NCI-H748 (cell line): ENCODE measurements around the gene APMAP.
A peak's percentile ranks its signal among the peaks of the same experiment; 100 is the strongest.

Source experiments
- DNase-seq: peaks from one replicate; lab custom pipeline; 2025; ENCODE audit not compliant: unreplicated experiment; lab: John Stamatoyannopoulos, UW

The APMAP gene

GRCh38 chr20:24969186-24970029 lies 23.1 kb downstream of the APMAP start:
- no peak for DNase-seq

- DNase-seq, result no peak
Measured at GRCh38 chr20:24968278-24968800, 24.2 kb downstream of the APMAP start.

- DNase-seq, result no peak
Measured at GRCh38 chr20:24966317-24967012, 26.1 kb downstream of the APMAP start.

- DNase-seq, result no peak
Measured at GRCh38 chr20:24965065-24965919, 27.3 kb downstream of the APMAP start.

- no peak for DNase-seq
Measured at GRCh38 chr20:24964506-24964840, 28.1 kb downstream of the APMAP start.

GRCh38 chr20:24963672-24964505 lies 28.7 kb downstream of the APMAP start:
- no peak for DNase-seq

GRCh38 chr20:24962510-24962909 lies 30.0 kb downstream of the APMAP start:
- DNase-seq, result no peak

GRCh38 chr20:24962182-24962492 lies 30.4 kb downstream of the APMAP start:
- no peak for DNase-seq

- peak; percentile 34 for DNase-seq
Measured at GRCh38 chr20:24961384-24962181, 31.0 kb downstream of the APMAP start.

- peak; percentile 49 for DNase-seq
Measured at GRCh38 chr20:24960861-24961260, 31.7 kb downstream of the APMAP start.

- no peak for DNase-seq
Measured at GRCh38 chr20:24960302-24960801, 32.2 kb downstream of the APMAP start.

GRCh38 chr20:24959591-24960301 lies 32.8 kb downstream of the APMAP start:
- no peak for DNase-seq

- DNase-seq, result no peak
Measured at GRCh38 chr20:24958506-24959385, 33.8 kb downstream of the APMAP start.

- DNase-seq, result no peak
Measured at GRCh38 chr20:24957326-24958016, 35.1 kb downstream of the APMAP start.

GRCh38 chr20:24956001-24956841 lies 36.3 kb downstream of the APMAP start:
- DNase-seq, result no peak

GRCh38 chr20:24955045-24955444 lies 37.5 kb downstream of the APMAP start:
- no peak for DNase-seq

GRCh38 chr20:24954566-24954965 lies 38.0 kb downstream of the APMAP start:
- no peak for DNase-seq
